Stimulated activated CD4-positive, alpha-beta T cell treated with anti-CD3 and anti-CD28 coated beads, TNF-alpha, amount 100 ng/mL, for 24 hours (primary cell): Measurements from ENCODE around the gene CFL1.
"Not testable (repeated sequence)": the region's sequence is repeated elsewhere in the genome, so short reads cannot be mapped to it uniquely, and the experiment has no call there.

Source experiments
- DNase-seq, 3 experiments: peaks; one replicate each; pipeline ENCODE4 v3.0.0-alpha.2; 2020; ENCODE audit warnings: low read depth in 3 of 3

Gene CFL1

GRCh38 chr11:65859095-65859811 is 1.3 kb upstream of the CFL1 start:
- peak; percentile 92 to 99 (median 92) for DNase-seq

GRCh38 chr11:65858681-65859087 is 704 bp upstream of the CFL1 start:
- no peak for DNase-seq

GRCh38 chr11:65857500-65857852 is 504 bp downstream of the CFL1 start:
- DNase-seq = peak in 1 of 3 experiments; percentile 56

- peak; percentile 67 to 81 (median 68) for DNase-seq
Measured at GRCh38 chr11:65856689-65857499, 1.1 kb downstream of the CFL1 start.

GRCh38 chr11:65855927-65856363 is 2.0 kb downstream of the CFL1 start:
- DNase-seq = no peak

- no peak for DNase-seq
Measured at GRCh38 chr11:65854852-65855837, 2.8 kb downstream of the CFL1 start.

GRCh38 chr11:65854161-65854592 is 3.8 kb downstream of the CFL1 start:
- no peak for DNase-seq

GRCh38 chr11:65853246-65853979 is 4.6 kb downstream of the CFL1 start:
- no peak for DNase-seq

GRCh38 chr11:65852508-65853245 is 5.3 kb downstream of the CFL1 start:
- no peak for DNase-seq

GRCh38 chr11:65851811-65852507 is 6.0 kb downstream of the CFL1 start:
- no peak for DNase-seq

- no peak for DNase-seq
Measured at GRCh38 chr11:65851083-65851579, 6.8 kb downstream of the CFL1 start.

- DNase-seq = no peak
Measured at GRCh38 chr11:65850217-65851082, 7.5 kb downstream of the CFL1 start.

GRCh38 chr11:65849771-65850216 is 8.2 kb downstream of the CFL1 start:
- DNase-seq = no peak

GRCh38 chr11:65849366-65849765 is 8.6 kb downstream of the CFL1 start:
- DNase-seq = no peak

GRCh38 chr11:65848693-65849092 is 9.3 kb downstream of the CFL1 start:
- not testable (repeated sequence) for DNase-seq

GRCh38 chr11:65847746-65848145 is 10.2 kb downstream of the CFL1 start:
- no peak for DNase-seq

GRCh38 chr11:65844231-65844872 is 13.6 kb downstream of the CFL1 start:
- DNase-seq = no peak

GRCh38 chr11:65843811-65844210 is 14.2 kb downstream of the CFL1 start:
- DNase-seq = no peak
